GM10266 (cell line): ENCODE measurements around the gene BLNK.

Experiments used
- DNase-seq: peaks from one replicate; pipeline ENCODE4 v3.0.0; 2012; ENCODE audit errors: extremely low spot score
- TF ChIP-seq, protein P1 (sequence below): IDR thresholded peaks from 2 replicates; pipeline ENCODE4 v1.5.1; 2012; ENCODE audit warnings: mild to moderate bottlenecking, low read depth; ENCODE audit not compliant: control insufficient read depth, insufficient read depth; ENCODE audit errors: missing control alignments

Gene BLNK

GRCh38 chr10:96271016-96271815, at the start of gene BLNK:
Gene BLNK (minus strand): TSS chr10:96271569. CDS start chr10:96271398, 171 bp downstream.
- DNase-seq, result peak; percentile 63
- TF ChIP-seq, protein P1, sequence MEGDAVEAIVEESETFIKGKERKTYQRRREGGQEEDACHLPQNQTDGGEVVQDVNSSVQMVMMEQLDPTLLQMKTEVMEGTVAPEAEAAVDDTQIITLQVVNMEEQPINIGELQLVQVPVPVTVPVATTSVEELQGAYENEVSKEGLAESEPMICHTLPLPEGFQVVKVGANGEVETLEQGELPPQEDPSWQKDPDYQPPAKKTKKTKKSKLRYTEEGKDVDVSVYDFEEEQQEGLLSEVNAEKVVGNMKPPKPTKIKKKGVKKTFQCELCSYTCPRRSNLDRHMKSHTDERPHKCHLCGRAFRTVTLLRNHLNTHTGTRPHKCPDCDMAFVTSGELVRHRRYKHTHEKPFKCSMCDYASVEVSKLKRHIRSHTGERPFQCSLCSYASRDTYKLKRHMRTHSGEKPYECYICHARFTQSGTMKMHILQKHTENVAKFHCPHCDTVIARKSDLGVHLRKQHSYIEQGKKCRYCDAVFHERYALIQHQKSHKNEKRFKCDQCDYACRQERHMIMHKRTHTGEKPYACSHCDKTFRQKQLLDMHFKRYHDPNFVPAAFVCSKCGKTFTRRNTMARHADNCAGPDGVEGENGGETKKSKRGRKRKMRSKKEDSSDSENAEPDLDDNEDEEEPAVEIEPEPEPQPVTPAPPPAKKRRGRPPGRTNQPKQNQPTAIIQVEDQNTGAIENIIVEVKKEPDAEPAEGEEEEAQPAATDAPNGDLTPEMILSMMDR, result no peak

DNA sequence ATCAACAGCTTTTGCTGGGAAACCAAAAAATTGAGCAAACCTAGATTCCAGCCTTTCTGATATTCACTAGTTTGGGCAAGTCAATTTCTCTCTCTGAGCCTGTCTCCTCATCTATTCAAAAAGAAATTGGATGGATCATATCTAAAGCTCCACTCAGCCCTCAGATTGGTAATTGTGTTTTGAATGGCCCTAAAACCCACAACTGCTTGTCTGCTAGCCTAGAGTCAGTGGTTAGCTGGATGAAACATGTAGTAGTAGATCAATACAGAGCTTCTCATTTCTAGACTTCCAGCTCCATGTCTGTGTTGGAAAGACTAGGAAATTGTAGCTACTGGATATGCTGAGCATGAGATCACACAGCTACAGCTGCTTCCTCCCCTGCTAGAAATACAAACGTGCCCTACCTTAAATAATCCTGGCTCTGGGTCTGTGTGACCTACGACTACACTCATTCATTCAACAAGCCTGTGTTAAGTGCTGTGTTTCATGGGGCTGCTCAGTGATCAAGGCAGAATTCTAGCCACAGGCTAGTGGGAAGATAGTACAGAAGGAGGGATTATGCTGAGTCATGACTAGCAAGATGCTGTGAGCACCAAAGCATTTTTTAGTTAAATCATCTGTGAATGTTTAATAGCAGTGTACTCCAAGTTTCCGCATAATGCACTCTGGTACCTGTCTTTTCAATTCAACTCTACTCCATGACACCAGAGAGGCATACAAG, 48.5 kb upstream of the BLNK start:
- TF ChIP-seq, protein P1, result no peak
- DNase-seq, result no peak

GRCh38 chr10:96317067-96317833, 45.9 kb upstream of the BLNK start:
- TF ChIP-seq, protein P1, result no peak
- no peak for DNase-seq

- TF ChIP-seq, protein P1, result no peak
- no peak for DNase-seq
Observed at GRCh38 chr10:96313344-96313743, 42.0 kb upstream of the BLNK start.

DNA sequence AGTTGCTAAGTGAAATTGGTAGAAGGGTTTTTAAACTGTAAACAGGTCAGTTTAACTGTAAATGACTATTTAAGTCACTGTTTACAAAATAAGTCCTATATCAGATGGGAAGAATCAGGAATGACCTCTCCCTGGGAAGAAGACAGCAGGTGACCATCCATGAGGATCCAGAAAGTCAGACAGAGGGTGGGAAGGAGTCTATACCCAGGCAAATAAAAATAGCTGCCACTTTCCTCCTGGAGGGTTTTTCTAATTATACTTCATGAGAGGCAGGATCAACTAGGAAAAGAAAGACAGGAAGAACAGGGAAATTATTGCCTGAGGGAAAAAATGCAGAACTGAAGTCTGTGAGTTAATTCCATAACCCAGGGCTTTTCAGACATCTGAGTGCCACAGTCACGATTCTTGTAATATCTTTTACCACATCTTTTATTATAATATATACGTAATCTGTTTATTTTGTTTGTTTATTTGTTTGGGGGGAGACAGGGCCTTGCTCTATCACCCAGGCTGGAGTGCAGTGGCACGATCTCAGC, 39.9 kb upstream of the BLNK start:
- no peak for DNase-seq
- TF ChIP-seq, protein P1, result no peak

DNA sequence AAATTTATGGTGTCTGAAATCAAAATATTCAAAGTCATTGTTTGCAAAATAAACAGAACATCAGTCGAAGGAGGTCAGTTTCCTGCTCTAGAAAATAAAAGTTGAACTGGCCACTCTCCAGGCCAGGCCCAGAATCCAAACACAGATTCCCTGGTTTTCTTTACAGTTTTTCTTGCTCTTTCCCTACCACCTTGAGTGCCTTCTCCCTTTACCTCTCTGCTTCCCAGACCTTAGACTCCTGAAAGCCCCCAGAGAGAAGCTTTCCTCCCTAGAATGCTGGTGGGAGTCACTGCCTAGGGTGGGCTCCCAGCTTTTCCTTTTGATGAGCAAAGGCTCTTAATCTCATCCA, 38.9 kb upstream of the BLNK start:
- TF ChIP-seq, protein P1, result no peak
- no peak for DNase-seq
